OCI-LY1 (cell line): ENCODE measurements around the gene PREX1.

Experiments
- EZH2 ChIP-seq: fragments of 200-600 bp; sonication (generic), shearing (Covaris generic); IDR thresholded peaks from 2 replicates; pipeline ENCODE4 v1.8.0; 2017; ENCODE audit warnings: borderline replicate concordance, mixed run types, mild to moderate bottlenecking, antibody characterized with exemption, low read length, moderate library complexity, mixed read lengths
- TF ChIP-seq, protein P1 (sequence below): fragments of 200-600 bp; sonication (generic), shearing (Covaris generic); IDR thresholded peaks from 2 replicates; pipeline ENCODE4 v1.5.1; 2017; ENCODE audit warnings: mild to moderate bottlenecking, antibody characterized with exemption, low read length, moderate library complexity, mixed read lengths

DNA sequence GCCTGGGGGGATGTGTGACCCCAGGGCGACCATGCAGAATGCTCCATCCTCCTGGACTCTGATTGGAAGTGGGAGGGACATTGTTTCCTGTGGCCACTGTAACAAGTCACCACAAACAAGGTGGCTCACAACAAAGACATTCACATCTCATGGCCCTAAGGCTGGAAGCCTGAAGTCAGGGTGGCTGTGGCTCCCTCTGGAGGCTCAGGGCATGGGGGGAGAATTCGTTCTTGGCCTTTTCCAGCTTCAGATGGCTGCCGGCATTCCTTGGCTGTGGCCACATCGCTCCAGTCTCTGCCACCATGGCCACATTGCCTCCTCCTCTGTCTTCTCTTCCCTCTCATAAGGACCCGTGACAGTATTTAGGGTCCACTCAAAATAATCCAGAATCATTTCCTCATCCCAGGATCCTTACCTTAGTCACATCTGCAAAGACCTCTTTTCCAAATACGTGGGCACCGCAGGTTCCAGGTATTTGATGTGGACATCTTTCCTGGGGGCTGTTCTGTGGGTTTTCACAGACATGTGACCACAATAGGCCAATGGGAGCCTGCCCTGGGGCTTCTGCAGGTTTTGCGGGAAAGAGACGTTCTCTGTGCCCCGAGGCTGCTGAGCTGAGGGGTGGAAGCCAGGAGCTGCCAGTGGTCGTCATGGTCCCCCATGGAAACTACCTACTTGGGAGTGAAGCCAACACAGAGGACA, 249.3 kb downstream of the PREX1 start:
- TF ChIP-seq, protein P1, sequence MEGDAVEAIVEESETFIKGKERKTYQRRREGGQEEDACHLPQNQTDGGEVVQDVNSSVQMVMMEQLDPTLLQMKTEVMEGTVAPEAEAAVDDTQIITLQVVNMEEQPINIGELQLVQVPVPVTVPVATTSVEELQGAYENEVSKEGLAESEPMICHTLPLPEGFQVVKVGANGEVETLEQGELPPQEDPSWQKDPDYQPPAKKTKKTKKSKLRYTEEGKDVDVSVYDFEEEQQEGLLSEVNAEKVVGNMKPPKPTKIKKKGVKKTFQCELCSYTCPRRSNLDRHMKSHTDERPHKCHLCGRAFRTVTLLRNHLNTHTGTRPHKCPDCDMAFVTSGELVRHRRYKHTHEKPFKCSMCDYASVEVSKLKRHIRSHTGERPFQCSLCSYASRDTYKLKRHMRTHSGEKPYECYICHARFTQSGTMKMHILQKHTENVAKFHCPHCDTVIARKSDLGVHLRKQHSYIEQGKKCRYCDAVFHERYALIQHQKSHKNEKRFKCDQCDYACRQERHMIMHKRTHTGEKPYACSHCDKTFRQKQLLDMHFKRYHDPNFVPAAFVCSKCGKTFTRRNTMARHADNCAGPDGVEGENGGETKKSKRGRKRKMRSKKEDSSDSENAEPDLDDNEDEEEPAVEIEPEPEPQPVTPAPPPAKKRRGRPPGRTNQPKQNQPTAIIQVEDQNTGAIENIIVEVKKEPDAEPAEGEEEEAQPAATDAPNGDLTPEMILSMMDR, result no peak
- no peak for TF ChIP-seq EZH2
